Suprapubic skin (tissue), 4 donors: Measurements from ENCODE around the gene IGFBP2. TPM values are rescaled to one million over a fixed set of nuclear protein-coding genes. Genes with fewer than 3 reads are reported as not detected.

Experiments used
- DNase-seq, 2 donors: peaks; one replicate each; pipeline ENCODE4 v3.0.0-alpha.2; 2019; ENCODE audit warnings: low spot score in 2 of 2
- H3K27ac ChIP-seq: fragments of 200-600 bp; sonication (generic); one replicate; pipeline ENCODE4 v1.5.1; 2019
- H3K27me3 ChIP-seq: fragments of 200-600 bp; sonication (generic); one replicate; pipeline ENCODE4 v1.5.1; 2019
- H3K36me3 ChIP-seq: fragments of 200-600 bp; sonication (generic); one replicate; pipeline ENCODE4 v1.5.1; 2019
- H3K4me1 ChIP-seq: fragments of 200-600 bp; sonication (generic); one replicate; pipeline ENCODE4 v1.5.1; 2019
- H3K4me3 ChIP-seq: fragments of 200-600 bp; sonication (generic); one replicate; pipeline ENCODE4 v1.5.1; 2019; ENCODE audit warnings: mild to moderate bottlenecking
- H3K9me3 ChIP-seq: fragments of 200-600 bp; sonication (generic); one replicate; pipeline ENCODE4 v1.5.1; 2019
- CTCF ChIP-seq, 2 donors: fragments of 200-600 bp in 1 of 2; fragments of 450-650 bp in 1 of 2; sonication (generic) in 1 of 2; IDR thresholded peaks; one replicate each; pipeline ENCODE4 v1.5.1; 2016 to 2019; ENCODE audit warnings: antibody characterized with exemption in 2 of 2, mild to moderate bottlenecking in 1 of 2, moderate library complexity in 1 of 2
- EP300 ChIP-seq: sonication (generic); formaldehyde crosslinking; IDR thresholded peaks from one replicate; pipeline ENCODE4 v1.6.1; 2017; ENCODE audit warnings: antibody characterized with exemption
- POLR2A ChIP-seq, 2 donors: fragments of 450-650 bp; IDR thresholded peaks; one replicate each; pipeline ENCODE4 v1.6.1; 2017; ENCODE audit warnings: antibody characterized with exemption in 2 of 2, mild to moderate bottlenecking in 2 of 2, moderate library complexity in 2 of 2
- POLR2AphosphoS5 ChIP-seq, 3 donors: sonication (generic); formaldehyde crosslinking; IDR thresholded peaks; one replicate each; pipeline ENCODE4 v1.6.1; 2017; ENCODE audit warnings: antibody characterized with exemption in 3 of 3
- WGBS: methylation state at CpG from one replicate; pipeline ENCODE4 v1.1.5; 2018; 5-methylcytosine and 5-hydroxymethylcytosine counted together
- total RNA-seq, 4 donors: library from RNA; depleted of rRNA; stranded (reverse); fragments of >200 nt; gene quantifications; one replicate each; pipeline ENCODE4 v1.1.0, GENCODE V29; 2016

Gene IGFBP2
- total RNA-seq, 4 donors from 2014 or later, result 7.5 to 28.3 (median 18.7) TPM

- WGBS, result 67% methylated on average over 4 of the region's 4 CpGs
- no peak overlapping the region for H3K27ac ChIP-seq
- H3K4me3 ChIP-seq, result no peak overlapping the region
- no peaks in the 10 kb centered on the region for H3K36me3 ChIP-seq
- no peaks in the 10 kb centered on the region for H3K9me3 ChIP-seq
- no peak for DNase-seq
- H3K4me1 ChIP-seq, result peaks cover 5% of the 10 kb centered on the region
- TF ChIP-seq POLR2AphosphoS5 (IDR thresholded peaks at IDR 0.05) (no peak), EP300 (no peak), POLR2A (IDR thresholded peaks at IDR 0.05) (no peak), CTCF (IDR thresholded peaks at IDR 0.05) (no peak)
- peaks cover 9% of the 10 kb centered on the region for H3K27me3 ChIP-seq
Measured at GRCh38 chr2:216644842-216645635, 11.8 kb downstream of the IGFBP2 start.

GRCh38 chr2:216645636-216645950, 12.4 kb downstream of the IGFBP2 start:
- Histone ChIP-seq H3K4me3 (no peak overlapping the region), H3K27me3 (peaks cover 6% of the 10 kb centered on the region), H3K4me1 (peaks cover 5% of the 10 kb centered on the region), H3K9me3 (no peaks in the 10 kb centered on the region), H3K27ac (no peak overlapping the region), H3K36me3 (no peaks in the 10 kb centered on the region)
- WGBS, result 87% methylated on average over 3 of the region's 3 CpGs
- no peak for DNase-seq
- TF ChIP-seq POLR2AphosphoS5 (IDR thresholded peaks at IDR 0.05) (no peak), EP300 (no peak), POLR2A (IDR thresholded peaks at IDR 0.05) (no peak)

- H3K27ac ChIP-seq, result no peak overlapping the region
- peaks cover under 1% of the 10 kb centered on the region for H3K27me3 ChIP-seq
- TF ChIP-seq POLR2A (IDR thresholded peaks at IDR 0.05), result no peak
- no peak for TF ChIP-seq EP300
- no peak overlapping the region for H3K4me3 ChIP-seq
- H3K9me3 ChIP-seq, result no peaks in the 10 kb centered on the region
- H3K36me3 ChIP-seq, result no peaks in the 10 kb centered on the region
- H3K4me1 ChIP-seq, result peaks cover 5% of the 10 kb centered on the region
- DNase-seq, result no peak
- WGBS, result 99% methylated on average over 3 of the region's 3 CpGs
Measured at GRCh38 chr2:216646116-216646515, 12.9 kb downstream of the IGFBP2 start.

- 74% methylated on average over 3 of the region's 3 CpGs for WGBS
- Histone ChIP-seq H3K9me3 (no peaks in the 10 kb centered on the region), H3K27me3 (no peaks in the 10 kb centered on the region), H3K4me3 (no peak overlapping the region), H3K4me1 (peaks cover 5% of the 10 kb centered on the region), H3K36me3 (no peaks in the 10 kb centered on the region), H3K27ac (no peak overlapping the region)
- DNase-seq, result no peak
- TF ChIP-seq EP300 (no peak), POLR2AphosphoS5 (IDR thresholded peaks at IDR 0.05) (no peak), CTCF (IDR thresholded peaks at IDR 0.05) (no peak), POLR2A (IDR thresholded peaks at IDR 0.05) (no peak)
Measured at GRCh38 chr2:216648105-216648504, 14.9 kb downstream of the IGFBP2 start.

GRCh38 chr2:216649574-216649973, 16.4 kb downstream of the IGFBP2 start:
- H3K9me3 ChIP-seq, result no peaks in the 10 kb centered on the region
- H3K4me1 ChIP-seq, result peaks cover 2% of the 10 kb centered on the region
- H3K27ac ChIP-seq, result no peak overlapping the region
- WGBS, result 89% methylated on average over 5 of the region's 5 CpGs
- H3K4me3 ChIP-seq, result no peak overlapping the region
- no peak for TF ChIP-seq EP300
- TF ChIP-seq POLR2A (IDR thresholded peaks at IDR 0.05), result no peak
- no peak for TF ChIP-seq POLR2AphosphoS5 (IDR thresholded peaks at IDR 0.05)
- no peak for TF ChIP-seq CTCF (IDR thresholded peaks at IDR 0.05)
- DNase-seq, result no peak
- H3K36me3 ChIP-seq, result no peaks in the 10 kb centered on the region
- H3K27me3 ChIP-seq, result no peaks in the 10 kb centered on the region

- Histone ChIP-seq H3K4me1 (peaks cover 2% of the 10 kb centered on the region), H3K27me3 (no peaks in the 10 kb centered on the region), H3K9me3 (no peaks in the 10 kb centered on the region), H3K4me3 (no peak overlapping the region), H3K36me3 (no peaks in the 10 kb centered on the region), H3K27ac (no peak overlapping the region)
- WGBS, result 84% methylated on average over 3 of the region's 3 CpGs
- TF ChIP-seq POLR2AphosphoS5 (IDR thresholded peaks at IDR 0.05), result no peak
- no peak for TF ChIP-seq POLR2A (IDR thresholded peaks at IDR 0.05)
- TF ChIP-seq EP300, result no peak
- no peak for TF ChIP-seq CTCF (IDR thresholded peaks at IDR 0.05)
- no peak for DNase-seq
Measured at GRCh38 chr2:216650626-216651257, 17.5 kb downstream of the IGFBP2 start.
